Neural crest cell (in vitro differentiated cells): ENCODE measurements around the gene MAP4K3. TPM values are rescaled to one million over a fixed set of nuclear protein-coding genes. Genes with fewer than 3 reads are reported as not detected.
A peak's percentile ranks its signal among the peaks of the same experiment; 100 is the strongest.
"Not testable (repeated sequence)": the region's sequence is repeated elsewhere in the genome, so short reads cannot be mapped to it uniquely, and the experiment has no call there.

ENCODE experiments used
- DNase-seq: peaks from one replicate; pipeline ENCODE4 v3.0.0; 2021; ENCODE audit warnings: low read depth, mixed read lengths, low spot score
- H3K27ac Mint-ChIP-seq: one replicate; pipeline ENCODE4 v1.8.0; 2021; ENCODE audit warnings: mild to moderate bottlenecking, mixed read lengths; ENCODE audit not compliant: unreplicated experiment
- H3K27me3 Mint-ChIP-seq: 2 replicates; pipeline ENCODE4 v1.8.0; 2021; ENCODE audit warnings: low read depth, mild to moderate bottlenecking, mixed read lengths
- H3K36me3 Mint-ChIP-seq: 2 replicates; pipeline ENCODE4 v1.8.0; 2021; ENCODE audit warnings: low read depth, mild to moderate bottlenecking, mixed read lengths
- H3K4me1 Mint-ChIP-seq: 2 replicates; pipeline ENCODE4 v1.8.0; 2021; ENCODE audit warnings: mixed read lengths
- H3K4me3 Mint-ChIP-seq: one replicate; pipeline ENCODE4 v1.8.0; 2021; ENCODE audit warnings: mild to moderate bottlenecking, mixed read lengths
- H3K9me3 Mint-ChIP-seq: 2 replicates; pipeline ENCODE4 v1.8.0; 2021; ENCODE audit warnings: mixed read lengths
- CTCF ChIP-seq: fragments of 200-600 bp; sonication (generic); conservative IDR thresholded peaks from 2 replicates; pipeline ENCODE4 v1.5.0; 2021; ENCODE audit warnings: antibody characterized with exemption, mild to moderate bottlenecking
- total RNA-seq: library from RNA; stranded (reverse); gene quantifications from 2 replicates; pipeline ENCODE4 v1.2.1, GENCODE V29; 2021

Gene MAP4K3
- total RNA-seq, 1 donor from 2014 or later, result 37.1 TPM

- no peak overlapping the region for H3K27ac Mint-ChIP-seq
- H3K4me3 Mint-ChIP-seq, result no peak overlapping the region
- H3K27me3 Mint-ChIP-seq, result no peaks in the 10 kb centered on the region
- peaks cover 21% of the 10 kb centered on the region for H3K4me1 Mint-ChIP-seq
- no peaks in the 10 kb centered on the region for H3K9me3 Mint-ChIP-seq
- no peak for TF ChIP-seq CTCF
- DNase-seq, result no peak
- H3K36me3 Mint-ChIP-seq, result peaks cover 2% of the 10 kb centered on the region
Measured at GRCh38 chr2:39395313-39395712, 41.8 kb downstream of the MAP4K3 start.

- Mint-ChIP-seq H3K9me3 (no peaks in the 10 kb centered on the region), H3K4me3 (no peak overlapping the region), H3K36me3 (peaks cover 2% of the 10 kb centered on the region), H3K27ac (peak overlapping the region; percentile 37), H3K27me3 (no peaks in the 10 kb centered on the region), H3K4me1 (peaks cover 21% of the 10 kb centered on the region)
- no peak for TF ChIP-seq CTCF
- no peak for DNase-seq
Measured at GRCh38 chr2:39394516-39394961, 42.5 kb downstream of the MAP4K3 start.

GRCh38 chr2:39392672-39393071 lies 44.4 kb downstream of the MAP4K3 start:
- Mint-ChIP-seq H3K9me3 (no peaks in the 10 kb centered on the region), H3K36me3 (peaks cover 2% of the 10 kb centered on the region)

GRCh38 chr2:39390216-39390615 lies 46.9 kb downstream of the MAP4K3 start:
- H3K4me1 Mint-ChIP-seq, result peaks cover 25% of the 10 kb centered on the region
- peaks cover 2% of the 10 kb centered on the region for H3K36me3 Mint-ChIP-seq
- H3K27me3 Mint-ChIP-seq, result no peaks in the 10 kb centered on the region
- peaks cover under 1% of the 10 kb centered on the region for H3K9me3 Mint-ChIP-seq
- no peak overlapping the region for H3K4me3 Mint-ChIP-seq
- no peak for DNase-seq
- TF ChIP-seq CTCF, result no peak
- H3K27ac Mint-ChIP-seq, result no peak overlapping the region

More at GRCh38 chr2:39392672-39393071, 44.4 kb downstream of the MAP4K3 start:
- no peak for TF ChIP-seq CTCF
- Mint-ChIP-seq H3K27ac (no peak overlapping the region), H3K27me3 (no peaks in the 10 kb centered on the region), H3K4me3 (no peak overlapping the region), H3K4me1 (peaks cover 20% of the 10 kb centered on the region)
- no peak for DNase-seq

- H3K4me3 Mint-ChIP-seq, result no peak overlapping the region
- H3K4me1 Mint-ChIP-seq, result peaks cover 25% of the 10 kb centered on the region
- H3K36me3 Mint-ChIP-seq, result peaks cover 2% of the 10 kb centered on the region
- no peak for DNase-seq
- H3K27me3 Mint-ChIP-seq, result no peaks in the 10 kb centered on the region
- no peak for TF ChIP-seq CTCF
- peaks cover 5% of the 10 kb centered on the region for H3K9me3 Mint-ChIP-seq
- H3K27ac Mint-ChIP-seq, result no peak overlapping the region
Measured at GRCh38 chr2:39386064-39386463, 51.0 kb downstream of the MAP4K3 start.

GRCh38 chr2:39385172-39385571 lies 51.9 kb downstream of the MAP4K3 start:
- no peak overlapping the region for H3K27ac Mint-ChIP-seq
- peaks cover 17% of the 10 kb centered on the region for H3K4me1 Mint-ChIP-seq
- no peak for TF ChIP-seq CTCF
- peaks cover 5% of the 10 kb centered on the region for H3K9me3 Mint-ChIP-seq
- H3K27me3 Mint-ChIP-seq, result no peaks in the 10 kb centered on the region
- no peak for DNase-seq
- H3K4me3 Mint-ChIP-seq, result no peak overlapping the region
- H3K36me3 Mint-ChIP-seq, result no peaks in the 10 kb centered on the region

GRCh38 chr2:39384071-39384470 lies 53.0 kb downstream of the MAP4K3 start:
- H3K4me3 Mint-ChIP-seq, DNase-seq, H3K9me3 Mint-ChIP-seq, H3K27ac Mint-ChIP-seq, H3K36me3 Mint-ChIP-seq, H3K27me3 Mint-ChIP-seq: not testable (repeated sequence)
- peaks cover 12% of the 10 kb centered on the region for H3K4me1 Mint-ChIP-seq
